Activated naive CD8-positive, alpha-beta T cell treated with anti-CD3 and anti-CD28 coated beads, Interleukin-2, amount 50 U/mL, for 24 hours (primary cell): ENCODE data around the gene MTFMT.

Experiments
- ATAC-seq: fragments of 150-1000 bp; cut with Tn5 transposase; one replicate; pipeline ENCODE4 v1.10.0; 2021
- DNase-seq: peaks from one replicate; pipeline ENCODE4 v3.0.0; 2021
- H3K27ac Mint-ChIP-seq: one replicate; pipeline ENCODE4 v1.8.0; 2021; ENCODE audit warnings: mild to moderate bottlenecking, mixed read lengths
- H3K27me3 Mint-ChIP-seq: one replicate; pipeline ENCODE4 v1.8.0; 2021; ENCODE audit warnings: mixed read lengths
- H3K36me3 Mint-ChIP-seq: one replicate; pipeline ENCODE4 v1.8.0; 2021; ENCODE audit warnings: low read depth, mixed read lengths
- H3K4me1 Mint-ChIP-seq: one replicate; pipeline ENCODE4 v1.8.0; 2021; ENCODE audit warnings: mixed read lengths
- H3K4me3 Mint-ChIP-seq: one replicate; pipeline ENCODE4 v1.8.0; 2021; ENCODE audit warnings: mild to moderate bottlenecking, moderate library complexity, mixed read lengths
- H3K9me3 Mint-ChIP-seq: one replicate; pipeline ENCODE4 v1.8.0; 2021; ENCODE audit warnings: mixed read lengths

The MTFMT gene

DNA sequence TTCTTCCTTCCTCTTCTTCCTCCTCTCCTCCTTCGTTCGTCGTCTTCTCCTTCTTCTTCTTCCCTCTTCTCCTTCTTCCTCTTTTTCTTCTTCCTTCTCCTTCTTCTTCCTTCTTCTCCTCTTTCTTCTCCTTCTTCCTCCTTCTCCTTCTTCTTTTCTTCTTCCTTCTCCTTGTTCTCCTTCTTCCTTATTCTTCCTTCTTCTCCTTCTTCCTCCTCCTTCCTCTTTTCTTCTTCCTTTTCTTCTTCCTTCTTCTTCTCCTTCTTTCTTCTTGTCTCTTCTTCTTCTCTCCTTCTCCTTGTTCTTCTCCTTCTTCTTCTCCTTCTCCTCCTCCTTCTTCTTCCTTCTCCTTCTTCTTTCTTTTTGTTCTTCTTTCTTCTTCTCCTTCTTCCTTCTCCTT lies 75.0 kb downstream of the MTFMT start:
- DNase-seq: no peak
- Mint-ChIP-seq H3K9me3 (no peaks in the 10 kb centered on the region), H3K27ac (peak overlapping the region; percentile 55), H3K36me3 (peaks cover 18% of the 10 kb centered on the region), H3K4me3 (no peak overlapping the region), H3K4me1 (peaks cover 16% of the 10 kb centered on the region), H3K27me3 (no peaks in the 10 kb centered on the region)
- no peak for ATAC-seq

DNA sequence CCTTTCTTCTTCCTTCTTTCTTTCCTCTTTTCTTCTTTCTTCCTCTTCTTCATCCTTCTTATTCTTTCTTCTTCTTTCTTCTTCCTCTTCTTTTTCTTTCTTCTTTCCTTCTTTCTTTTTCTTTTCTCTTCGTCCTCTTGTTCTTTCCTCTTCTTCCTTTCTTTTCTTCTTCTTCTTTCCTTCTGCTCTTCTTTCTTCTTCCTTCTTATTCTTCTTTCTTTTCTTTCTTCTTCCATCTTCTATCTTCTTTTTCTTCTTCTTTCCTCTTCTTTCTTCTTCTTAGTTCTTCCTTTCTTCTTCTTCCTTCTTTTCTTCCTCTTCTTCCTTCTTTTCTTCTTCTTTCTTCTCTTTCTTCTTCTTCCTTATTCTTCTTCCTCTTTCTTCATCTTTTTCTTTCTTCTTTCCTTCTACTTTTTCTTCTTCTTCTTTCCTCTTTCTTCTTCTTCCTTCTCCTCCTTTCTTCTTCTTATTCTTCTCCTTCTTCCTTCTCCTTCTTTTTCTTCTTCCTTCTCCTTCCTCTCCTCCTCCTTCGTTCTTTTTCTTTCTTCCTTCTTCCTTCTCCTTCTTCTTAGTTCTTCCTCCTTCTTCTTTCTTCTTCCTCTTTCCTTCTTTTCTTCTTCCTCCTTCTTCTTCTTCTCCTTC lies 77.5 kb downstream of the MTFMT start:
- peak overlapping the region; percentile 22 for H3K4me3 Mint-ChIP-seq
- H3K9me3 Mint-ChIP-seq: no peaks in the 10 kb centered on the region
- H3K4me1 Mint-ChIP-seq: peaks cover 16% of the 10 kb centered on the region
- ATAC-seq (no peak), DNase-seq (no peak)
- no peaks in the 10 kb centered on the region for H3K27me3 Mint-ChIP-seq
- H3K27ac Mint-ChIP-seq: peak overlapping the region; percentile 46
- H3K36me3 Mint-ChIP-seq: peaks cover 7% of the 10 kb centered on the region
